HG03460 (cell line): ENCODE results near the gene KLHL29.

Experiments
- ATAC-seq: cut with Tn5 transposase; IDR thresholded peaks from one replicate; pipeline ENCODE4 v1.9.1; 2021; ENCODE audit not compliant: unreplicated experiment

KLHL29 gene

GRCh38 chr2:23489471-23490322 lies 104.7 kb downstream of the KLHL29 start:
- no peak for ATAC-seq

- no peak for ATAC-seq
Observed at GRCh38 chr2:23491591-23492336, 106.8 kb downstream of the KLHL29 start.

GRCh38 chr2:23492337-23492675 lies 107.3 kb downstream of the KLHL29 start:
- no peak for ATAC-seq

GRCh38 chr2:23492921-23493320 lies 107.9 kb downstream of the KLHL29 start:
- no peak for ATAC-seq

GRCh38 chr2:23493846-23494245 lies 108.9 kb downstream of the KLHL29 start:
- no peak for ATAC-seq

- ATAC-seq, result no peak
Observed at GRCh38 chr2:23494286-23494685, 109.3 kb downstream of the KLHL29 start.

GRCh38 chr2:23495661-23496114 lies 110.7 kb downstream of the KLHL29 start:
- ATAC-seq, result no peak

- no peak for ATAC-seq
Observed at GRCh38 chr2:23496456-23496855, 111.5 kb downstream of the KLHL29 start.

GRCh38 chr2:23497063-23497462 lies 112.1 kb downstream of the KLHL29 start:
- ATAC-seq, result no peak

GRCh38 chr2:23497536-23497935 lies 112.6 kb downstream of the KLHL29 start:
- no peak for ATAC-seq

- ATAC-seq, result no peak
Observed at GRCh38 chr2:23498943-23499342, 114.0 kb downstream of the KLHL29 start.

GRCh38 chr2:23499439-23499838 lies 114.5 kb downstream of the KLHL29 start:
- ATAC-seq, result no peak

- no peak for ATAC-seq
Observed at GRCh38 chr2:23500836-23501235, 115.9 kb downstream of the KLHL29 start.

GRCh38 chr2:23502096-23502495 lies 117.1 kb downstream of the KLHL29 start:
- ATAC-seq, result no peak

GRCh38 chr2:23503097-23503496 lies 118.1 kb downstream of the KLHL29 start:
- ATAC-seq, result no peak

- ATAC-seq, result no peak
Observed at GRCh38 chr2:23503682-23504081, 118.7 kb downstream of the KLHL29 start.

GRCh38 chr2:23504591-23504990 lies 119.6 kb downstream of the KLHL29 start:
- ATAC-seq, result no peak

GRCh38 chr2:23505218-23505983 lies 120.4 kb downstream of the KLHL29 start:
- no peak for ATAC-seq

- ATAC-seq, result no peak
Observed at GRCh38 chr2:23505984-23506380, 121.0 kb downstream of the KLHL29 start.

- no peak for ATAC-seq
Observed at GRCh38 chr2:23506531-23507266, 121.7 kb downstream of the KLHL29 start.
